ENCODE measurements around the gene RSBN1.
"Not testable (repeated sequence)": the region's sequence is repeated elsewhere in the genome, so short reads cannot be mapped to it uniquely, and the experiment has no call there.

The RSBN1 gene

DNA sequence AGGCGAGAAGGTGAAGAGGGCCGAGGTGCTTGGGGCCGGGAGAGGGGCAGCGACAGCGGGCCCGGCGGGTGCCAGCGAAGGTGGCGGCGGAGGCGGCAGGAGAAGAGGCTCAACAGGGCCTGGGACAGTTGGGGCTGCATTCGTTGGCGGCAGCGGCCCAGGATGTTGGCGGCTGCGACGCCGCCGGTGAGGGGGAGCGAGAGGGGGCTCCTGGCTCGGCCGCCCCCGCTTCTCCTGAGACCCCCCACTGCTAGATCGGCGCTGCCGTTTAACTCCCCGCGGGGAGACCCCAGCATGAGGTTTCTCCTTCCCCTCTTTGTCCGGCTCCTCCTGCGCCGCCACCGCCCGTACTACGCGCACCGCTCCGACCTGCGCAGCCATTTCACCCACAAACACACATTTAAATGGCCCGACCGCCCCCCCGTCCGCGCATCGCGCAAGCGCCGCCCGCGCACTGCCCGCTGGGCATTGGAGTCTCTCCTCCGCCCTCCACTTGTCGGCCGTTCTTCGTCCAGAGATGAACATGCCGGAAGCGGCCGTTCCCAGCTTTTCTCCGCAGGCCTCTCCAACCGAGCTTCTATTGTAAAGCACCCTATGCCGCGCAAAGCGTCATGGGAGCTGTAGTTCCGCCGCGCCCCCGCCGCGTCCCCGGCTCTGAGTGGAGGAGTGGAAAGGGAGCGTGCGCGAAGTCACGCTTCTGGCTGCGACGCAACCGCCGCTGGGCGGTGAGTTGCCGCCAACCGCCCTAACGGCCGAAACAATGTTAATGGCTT lies at the start of gene RSBN1:
RSBN1 (minus strand) TSS at position 589 of the 773 bp plus-strand sequence; CDS start at position 525, 64 bp downstream.
- DNase-seq: peak; percentile 97 to 100 (median 99)

GRCh38 chr1:113861641-113862040 lies 49.4 kb upstream of the RSBN1 start:
- DNase-seq: no peak

- no peak for DNase-seq
Observed at GRCh38 chr1:113860891-113861290, 48.6 kb upstream of the RSBN1 start.

GRCh38 chr1:113859478-113860175 lies 47.4 kb upstream of the RSBN1 start:
- no peak for DNase-seq

DNA sequence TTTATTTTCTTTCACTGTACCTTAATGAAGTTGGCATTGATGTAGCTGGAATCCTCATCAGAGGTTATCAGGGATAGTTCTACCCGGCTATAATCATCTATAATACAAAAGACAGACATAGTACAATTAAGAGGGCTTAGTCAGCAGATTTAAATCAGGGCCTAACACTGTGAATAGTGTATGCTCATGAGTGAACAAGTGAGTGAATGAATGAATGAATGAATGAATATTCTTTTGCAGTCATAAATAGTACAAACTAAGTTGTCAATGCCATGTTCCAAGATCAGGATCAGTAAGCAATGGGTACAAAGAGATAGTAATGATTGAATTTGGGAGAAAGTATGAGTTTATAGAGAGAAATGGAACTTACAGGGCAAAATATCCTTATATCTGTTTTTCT lies 46.7 kb upstream of the RSBN1 start:
- no peak for DNase-seq

DNA sequence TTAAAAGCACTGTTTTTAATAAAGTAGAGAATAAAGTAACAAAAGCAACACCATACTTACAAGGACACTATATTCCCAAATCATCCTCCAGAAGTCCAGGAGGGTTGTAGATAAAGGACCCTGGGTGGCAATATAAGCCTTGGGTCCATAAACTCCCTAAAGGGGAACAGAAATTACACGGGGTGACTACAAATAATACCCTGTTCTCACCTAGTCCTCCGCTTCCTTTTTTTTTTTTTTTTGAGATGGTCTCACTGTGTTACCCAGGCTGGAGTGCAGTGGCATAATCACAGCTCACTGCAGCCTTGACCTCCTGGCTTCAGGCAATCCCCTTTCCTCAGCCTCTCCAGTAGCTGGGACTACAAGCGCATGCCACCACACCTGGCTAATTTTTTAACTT lies 46.1 kb upstream of the RSBN1 start:
- no peak for DNase-seq

DNA sequence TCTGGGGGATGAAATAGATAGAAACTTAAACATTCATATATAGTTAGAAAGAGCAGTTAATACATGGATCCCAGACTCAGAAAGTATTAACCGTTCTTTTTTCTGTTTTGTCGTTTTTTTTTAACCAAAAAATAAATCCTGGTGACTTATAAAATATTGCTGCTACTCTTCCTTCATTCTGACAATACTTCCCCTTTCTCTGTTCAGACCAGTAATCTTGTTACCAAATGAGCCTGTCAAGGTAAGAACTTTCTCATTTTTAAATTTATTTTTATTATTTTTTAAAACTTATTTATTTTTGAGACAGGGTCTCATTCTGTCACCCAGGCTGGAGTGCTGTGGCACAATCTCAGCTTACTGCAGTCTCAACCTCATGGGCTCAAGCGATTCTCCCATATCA lies 45.5 kb upstream of the RSBN1 start:
- no peak for DNase-seq

DNA sequence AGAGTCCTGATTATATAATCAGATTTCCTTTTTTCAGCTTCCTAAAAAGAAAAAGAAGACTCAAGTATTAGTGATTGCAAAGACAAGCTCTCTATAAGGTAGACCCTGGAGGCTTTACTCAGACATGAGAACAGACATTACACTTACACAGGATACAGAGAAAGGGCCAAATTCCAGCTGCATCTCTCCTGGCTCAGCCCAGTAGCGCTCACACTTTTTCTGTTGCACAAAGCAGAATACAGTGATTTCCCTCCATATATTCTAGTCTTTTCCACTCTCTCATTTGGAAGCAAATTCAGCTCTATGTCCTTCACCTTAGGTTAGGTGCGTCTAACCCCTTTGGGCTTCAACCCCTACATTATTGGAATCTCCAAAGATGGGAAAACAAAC lies 44.1 kb upstream of the RSBN1 start:
- no peak for DNase-seq

DNA sequence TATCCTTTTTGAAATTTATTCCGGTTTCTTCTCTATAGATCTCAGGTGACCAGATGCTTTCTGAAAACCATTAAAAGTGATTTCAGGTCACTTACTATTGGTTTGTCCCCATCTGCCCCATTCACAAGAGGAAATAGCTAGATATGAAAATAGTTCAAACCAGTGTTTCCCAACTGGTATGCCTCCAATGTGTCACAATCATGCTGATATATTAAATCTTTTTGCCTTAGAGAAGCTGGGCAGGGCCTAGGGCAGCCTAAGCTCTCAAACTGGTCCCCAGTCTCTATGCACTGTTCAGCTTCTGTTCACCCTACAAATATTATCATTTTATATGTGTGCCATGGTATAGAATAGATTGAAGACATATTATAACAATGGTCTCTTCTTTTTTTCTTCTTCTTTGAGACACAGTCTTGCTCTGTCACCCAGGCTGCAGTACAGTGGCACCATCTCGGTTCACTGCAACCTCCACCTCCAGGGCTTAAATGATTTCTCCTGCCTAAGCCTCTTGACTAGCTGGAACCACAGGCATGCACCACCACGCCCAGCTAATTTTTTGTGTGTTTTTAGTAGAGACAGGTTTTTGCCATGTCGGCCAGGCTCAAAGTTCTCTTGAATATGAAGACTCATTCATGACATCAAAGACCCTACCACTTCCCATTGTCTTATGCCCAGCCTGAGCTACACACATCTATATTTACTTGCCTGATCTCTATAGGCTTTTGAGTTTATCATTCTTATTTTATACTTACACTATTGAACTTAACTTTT lies 43.5 kb upstream of the RSBN1 start:
- no peak for DNase-seq

DNA sequence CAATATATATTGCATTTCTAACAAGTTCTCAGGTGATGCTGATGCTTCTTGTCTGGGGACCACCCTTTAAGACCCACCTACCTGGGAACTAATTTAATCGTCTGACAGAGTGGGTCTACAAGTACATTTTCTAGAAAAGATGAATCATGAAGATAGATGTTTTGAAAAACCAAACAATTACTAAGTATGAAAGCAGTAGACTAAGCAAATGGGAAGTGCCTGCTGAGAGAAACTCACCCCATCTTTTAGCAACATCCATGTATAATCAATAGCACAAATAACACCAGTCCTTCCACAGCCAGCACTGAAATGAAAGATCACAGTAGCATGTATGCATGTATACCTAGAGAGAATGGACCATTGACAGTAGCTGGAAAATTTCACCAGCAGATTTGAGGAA lies 42.0 kb upstream of the RSBN1 start:
- DNase-seq: no peak

DNA sequence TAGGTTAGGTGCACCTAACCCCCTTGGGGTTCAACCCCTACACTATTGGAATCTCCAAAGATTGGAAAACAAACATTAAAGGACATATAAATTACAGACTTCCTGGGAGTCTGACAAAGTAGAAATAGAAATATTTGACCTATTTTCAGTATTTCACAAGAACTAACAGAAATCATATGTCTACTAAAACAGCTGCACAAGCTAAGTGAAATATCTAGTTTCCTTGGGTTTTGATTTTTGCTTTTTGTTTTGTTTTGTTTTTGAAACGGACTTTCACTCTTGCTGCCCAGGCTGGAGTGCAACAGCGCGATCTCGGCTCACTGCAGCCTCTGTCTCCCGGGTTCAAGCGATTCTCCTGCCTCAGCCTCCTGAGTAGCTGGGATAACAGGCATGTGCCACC lies 40.4 kb upstream of the RSBN1 start:
- DNase-seq: not testable (repeated sequence)

DNA sequence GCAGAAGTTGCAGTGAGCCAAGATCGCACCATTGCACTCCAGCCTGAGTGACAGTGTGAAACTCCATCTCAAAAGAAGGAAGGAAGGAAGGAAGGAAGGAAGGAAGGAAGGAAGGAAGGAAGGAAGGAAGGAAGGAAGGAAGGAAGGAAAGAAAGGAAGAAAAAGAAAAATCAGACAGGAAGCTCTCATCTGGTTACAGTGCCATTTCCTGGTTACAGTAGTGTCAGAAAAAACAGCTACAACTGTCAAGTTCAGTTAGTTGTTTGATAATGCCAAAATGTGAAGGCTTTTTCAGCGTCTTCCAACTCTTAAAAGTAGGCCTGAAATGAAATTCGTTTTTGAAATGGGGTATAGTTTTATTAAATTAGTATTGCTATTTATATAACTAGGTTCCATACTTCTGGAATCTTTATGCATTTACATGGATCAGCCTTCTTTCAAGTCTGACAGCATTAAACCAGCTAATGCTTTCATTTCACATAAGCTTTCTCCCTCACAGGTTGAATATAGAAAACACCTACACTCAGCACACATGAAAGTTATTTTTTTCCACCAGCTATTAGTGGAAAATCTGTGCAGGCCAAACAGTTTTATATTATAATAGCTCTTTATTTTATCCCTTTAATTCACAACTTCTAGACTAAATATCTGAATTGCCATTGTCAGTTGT lies 38.0 kb upstream of the RSBN1 start:
- no peak for DNase-seq

DNA sequence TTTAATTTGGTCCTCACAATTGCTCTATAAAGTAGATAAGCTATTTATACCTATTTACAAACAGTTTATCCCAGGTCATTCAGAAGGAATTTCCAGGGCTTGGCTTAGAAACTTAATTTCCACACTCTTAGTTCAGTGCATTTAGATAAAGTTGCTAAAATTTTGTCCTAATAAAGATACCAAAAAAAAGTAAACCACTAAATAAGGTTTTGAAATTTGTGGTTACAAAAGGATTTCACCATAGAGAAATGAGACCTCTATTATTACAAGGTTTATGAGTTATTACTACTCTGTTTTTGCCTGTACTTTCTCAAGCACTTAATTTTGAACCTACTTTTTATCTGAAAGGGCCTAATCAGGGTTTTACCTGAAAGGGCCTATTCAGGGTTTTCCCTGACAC lies 36.8 kb upstream of the RSBN1 start:
- DNase-seq: no peak

DNA sequence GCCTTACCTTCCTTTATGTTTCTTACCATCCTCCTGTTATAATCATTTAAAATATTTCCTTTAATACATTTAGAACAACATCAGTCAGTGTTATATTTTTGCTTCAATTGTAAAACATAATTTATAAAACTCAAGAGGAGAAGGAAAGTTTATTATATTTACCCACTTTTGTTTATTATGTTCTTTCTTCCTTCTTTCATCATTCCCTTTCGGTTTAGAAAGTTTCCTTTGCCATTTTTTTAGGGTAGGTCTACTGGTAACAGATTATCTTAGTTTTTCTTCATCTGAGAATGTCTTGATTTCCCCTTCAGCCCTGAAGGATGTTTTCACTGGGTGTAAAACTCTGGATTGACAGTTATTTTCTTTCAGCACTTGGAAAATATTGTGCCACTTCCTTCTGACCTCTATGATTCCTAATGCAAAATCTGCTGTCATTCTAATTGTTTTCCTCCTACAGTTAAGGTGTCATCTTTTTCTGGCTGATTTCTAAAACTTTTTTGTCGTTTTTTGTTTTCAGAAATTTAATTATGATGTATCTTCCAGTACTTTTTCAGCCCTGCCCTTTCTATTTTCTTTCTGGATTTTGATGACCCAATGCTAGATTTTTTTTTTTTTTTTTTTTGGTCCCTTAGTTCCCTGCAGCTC lies 34.2 kb upstream of the RSBN1 start:
- DNase-seq: no peak

DNA sequence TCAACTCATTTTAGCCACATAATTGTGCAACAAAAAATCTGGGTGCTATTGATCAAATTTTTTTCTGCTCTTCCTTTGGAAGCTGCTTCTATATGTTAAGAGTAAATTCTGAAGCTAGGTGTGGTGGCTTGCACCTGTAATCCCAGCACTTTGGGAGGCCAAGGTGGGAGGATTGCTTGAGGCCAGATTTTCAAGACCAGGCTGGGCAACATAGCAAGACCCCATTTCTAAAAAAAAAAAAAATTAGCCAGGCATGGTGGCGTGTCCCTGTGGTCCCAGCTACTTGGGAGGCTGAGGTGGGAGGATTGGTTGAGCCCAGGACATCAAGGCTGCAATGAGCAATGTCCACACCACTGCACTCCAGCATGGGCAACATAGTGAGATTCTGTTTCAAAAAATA lies 24.3 kb upstream of the RSBN1 start:
- DNase-seq: no peak

DNA sequence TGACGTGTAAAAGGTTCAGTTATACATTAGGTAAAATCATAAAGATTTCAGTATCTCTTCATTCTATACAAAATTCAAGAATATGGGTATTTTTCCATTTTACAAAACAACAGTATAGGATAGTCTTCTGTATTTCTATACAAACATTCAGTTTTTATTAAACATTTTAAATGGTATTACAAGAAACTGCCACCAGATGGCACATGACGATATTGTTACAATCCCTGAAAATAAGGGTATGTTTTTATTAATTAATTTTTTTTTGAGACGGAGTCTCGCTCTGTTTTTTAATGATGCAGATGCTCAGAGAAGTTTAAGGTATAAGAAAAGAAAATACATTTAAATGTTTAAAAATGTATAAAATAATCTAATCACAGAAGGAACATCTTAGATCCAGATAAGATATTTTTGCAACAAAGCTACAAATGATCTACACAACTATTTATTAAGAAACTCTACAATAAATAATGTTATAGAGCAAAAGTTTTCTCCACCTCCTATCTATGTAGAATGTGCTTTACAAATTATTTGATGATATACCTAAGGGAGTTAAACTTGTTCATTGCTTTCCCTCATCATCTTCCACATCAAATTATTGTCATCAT lies 23.5 kb upstream of the RSBN1 start:
- peak in 1 of 14 donors; percentile 17 for DNase-seq

DNA sequence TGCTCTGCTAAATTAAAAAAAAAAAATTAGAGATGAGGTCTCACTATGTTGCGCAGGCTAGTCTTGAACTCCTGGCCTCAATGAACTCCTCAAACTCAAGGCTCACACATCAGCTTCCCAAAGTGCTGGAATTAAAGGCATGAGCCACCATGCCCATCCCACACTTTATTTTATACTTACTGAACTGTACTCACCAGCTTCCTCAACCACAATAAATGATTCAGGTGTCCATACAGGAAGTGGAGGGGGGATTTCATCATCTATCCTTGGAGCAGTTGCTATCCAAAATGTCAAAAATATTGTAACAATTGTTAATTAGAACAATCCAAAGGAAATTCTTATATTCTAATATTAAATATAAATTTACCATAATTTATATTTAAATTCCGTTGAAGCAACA lies 22.4 kb upstream of the RSBN1 start:
- no peak for DNase-seq

DNA sequence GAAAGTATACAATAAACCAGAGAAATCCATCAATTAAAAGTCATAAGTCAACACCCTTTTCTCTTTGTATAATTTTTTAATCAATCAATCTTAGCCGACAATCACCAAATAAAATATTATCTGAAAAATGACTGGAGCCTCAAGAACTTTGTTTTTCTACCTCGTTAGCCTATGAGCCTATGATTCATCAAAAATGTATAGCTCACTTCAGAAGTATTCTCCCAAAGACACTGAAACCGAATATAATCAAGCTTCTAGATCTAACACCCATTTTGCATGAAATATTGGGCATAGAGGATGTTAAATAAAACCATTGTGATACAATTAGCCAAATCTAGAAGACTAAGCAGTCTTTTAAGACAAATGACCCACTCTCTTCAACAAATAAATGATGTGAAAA lies 17.8 kb upstream of the RSBN1 start:
- no peak for DNase-seq

DNA sequence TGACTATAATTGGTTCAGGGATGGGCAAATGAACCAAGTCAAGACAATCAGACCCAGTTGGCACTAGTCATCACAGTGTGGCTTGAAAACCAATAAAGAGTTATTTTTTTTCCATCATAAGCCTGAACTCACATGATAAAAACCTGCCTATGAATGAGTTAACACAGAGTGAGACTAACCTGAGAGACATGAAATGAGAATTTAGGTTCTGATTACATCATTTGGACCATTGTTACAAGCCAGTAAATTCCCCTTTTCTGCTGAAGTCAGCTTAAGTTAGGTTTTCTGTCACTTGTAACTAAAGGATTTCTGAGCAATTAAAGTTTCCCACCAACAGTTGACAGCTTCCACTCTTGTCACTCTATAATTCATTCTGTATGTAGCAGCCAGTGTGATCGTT lies 9.6 kb upstream of the RSBN1 start:
- no peak for DNase-seq

DNA sequence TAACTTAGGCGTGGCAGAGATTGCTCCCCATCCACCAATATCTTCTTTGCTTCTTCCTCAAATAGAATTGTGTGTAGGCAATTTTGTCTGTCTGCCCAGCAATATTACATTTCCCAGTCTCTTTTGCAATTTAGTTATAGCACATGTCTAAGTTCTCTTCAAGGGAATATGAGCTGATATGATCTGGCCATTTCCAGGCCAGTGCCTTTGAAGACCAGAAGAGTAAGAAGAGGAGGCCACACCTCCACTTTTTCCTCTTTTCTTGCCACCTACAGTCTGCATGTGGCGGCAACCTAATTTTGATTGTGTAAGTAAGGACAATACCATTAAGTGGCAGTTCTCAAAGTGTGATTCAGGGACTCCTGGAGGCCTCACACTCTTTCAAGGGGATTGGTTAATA lies 6.3 kb upstream of the RSBN1 start:
- DNase-seq: no peak

DNA sequence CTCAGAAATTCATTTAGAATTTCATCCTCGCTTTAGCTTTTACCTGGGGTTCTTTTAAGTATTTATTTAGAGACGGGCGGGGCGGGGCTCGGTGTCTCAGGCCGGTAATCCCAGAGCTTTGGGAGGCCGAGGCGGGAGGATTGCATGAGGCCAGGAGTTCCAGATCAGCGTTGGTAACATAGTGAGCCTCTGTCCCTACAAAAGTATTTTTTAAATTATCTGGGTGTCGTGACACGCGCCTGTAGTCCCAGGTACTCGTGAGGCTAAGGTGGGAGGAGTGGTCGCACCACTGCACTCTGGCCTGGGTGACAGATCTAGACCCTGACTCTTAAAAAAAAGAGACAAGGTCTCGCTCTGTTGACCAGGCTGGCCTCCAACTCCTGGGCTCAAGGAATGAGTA lies 942 bp upstream of the RSBN1 start:
- DNase-seq: no peak

GRCh38 chr1:113812661-113813135 lies 422 bp upstream of the RSBN1 start:
- DNase-seq: peak in 1 of 14 donors; percentile 12

All from C1 segment of cervical spinal cord (tissue), 14 donors.